ENCODE data around the gene UBQLN4. TPM values are rescaled to one million over a fixed set of nuclear protein-coding genes. Genes with fewer than 3 reads are reported as not detected.

Gene UBQLN4
- total and polyA plus RNA-seq, 2 of the 4 experiments (the other 2 are of a cell fraction), result 8.8 to 21.6 TPM

- dilution Hi-C loops (cut with HindIII; ENCODE audit: low sequenced_read_pairs, unreplicated experiment), result no loop called here
- H2AK5ac ChIP-seq (ENCODE audit: low read depth, low read length), result no peak overlapping the region
- H4K91ac ChIP-seq (ENCODE audit: insufficient read depth, low read depth, low read length), result no peak overlapping the region
- H3K27ac ChIP-seq (ENCODE audit: insufficient read depth, low read length), result no peak overlapping the region
- H3K18ac ChIP-seq (ENCODE audit: low read depth, low read length), result no peak overlapping the region
- in situ Hi-C loops (cut with MboI; ENCODE audit: low sequenced_read_pairs), result no loop called here
- no peak overlapping the region for H3K4me2 ChIP-seq (ENCODE audit: low read depth, low read length)
- no peak overlapping the region for H2BK15ac ChIP-seq (ENCODE audit: low read depth, low read length)
- no peak overlapping the region for H3K23ac ChIP-seq (ENCODE audit: low read depth, low read length)
- H2AK9ac ChIP-seq (replicated peaks; ENCODE audit: low read depth, low read length, poor library complexity), result no peak overlapping the region
- TF ChIP-seq MAFK (IDR thresholded peaks at IDR 0.05; ENCODE audit: low read depth, low read length) (no peak), ELK1 (IDR thresholded peaks at IDR 0.05; ENCODE audit: borderline replicate concordance, low read depth, low read length) (no peak), CEBPB (IDR thresholded peaks at IDR 0.05; ENCODE audit: low read depth, low read length) (no peak), POLR2A (IDR thresholded peaks at IDR 0.05; ENCODE audit: low read depth, low read length) (no peak), FOS (IDR thresholded peaks at IDR 0.05; ENCODE audit: low read depth, low read length) (no peak), MAZ (IDR thresholded peaks at IDR 0.05; ENCODE audit: borderline replicate concordance, low read depth, low read length) (no peak)
- no peak overlapping the region for H2AFZ ChIP-seq (replicated peaks; ENCODE audit: low read length, poor library complexity)
- H3K4ac ChIP-seq (ENCODE audit: low read depth, low read length), result no peak overlapping the region
- no peak for ATAC-seq (ENCODE audit: low read depth)
- no peak overlapping the region for H3K56ac ChIP-seq (ENCODE audit: extremely low read depth, insufficient read depth, low read length)
- H4K5ac ChIP-seq (ENCODE audit: low read depth, low read length), result no peak overlapping the region
- no peaks in the 10 kb centered on the region for H3K9me3 ChIP-seq (ENCODE audit: control insufficient read depth, insufficient read depth, low read length)
- no peak overlapping the region for H3K4me3 ChIP-seq (ENCODE audit: insufficient read depth, low read depth, low read length)
- no peak overlapping the region for H2BK120ac ChIP-seq (ENCODE audit: low read depth, low read length)
- no peak overlapping the region for H2BK5ac ChIP-seq (ENCODE audit: low read depth, low read length, poor library complexity, severe bottlenecking)
- no peak overlapping the region for H3K9ac ChIP-seq (ENCODE audit: low read depth, low read length)
- peaks cover 7% of the 10 kb centered on the region for H3K9me1 ChIP-seq (ENCODE audit: insufficient read depth, low read length)
- no peak overlapping the region for H2BK20ac ChIP-seq (ENCODE audit: low read depth, low read length)
- H4K8ac ChIP-seq (ENCODE audit: low read depth in 2 of 2, low read length in 2 of 2), result no peak overlapping the region
- H3K27me3 ChIP-seq (ENCODE audit: control insufficient read depth, insufficient read depth, low read length), result no peaks in the 10 kb centered on the region
- no peaks in the 10 kb centered on the region for H3K79me1 ChIP-seq (ENCODE audit: low read depth in 1 of 2, low read length in 2 of 2)
- CTCF ChIA-PET, result interaction anchor here (0.6 to 1.1 kb wide), 3 partner anchors 16 to 40 kb away, joined by 4 to 5 read pairs (median 4); no protein-coding TSS in a partner anchor
- POLR2A ChIA-PET (ENCODE audit: unreplicated experiment), result no interaction called here
- no CpG with 5 or more reads among the region's 4 CpGs for WGBS, 2 experiments (ENCODE audit: extremely low coverage in 2 of 2, insufficient read length in 1 of 2)
- BruUV-seq (replicated peaks), result no TSS peak
- intact Hi-C loops (cut with micrococcal nuclease), result loop anchor here (1.0 to 2.0 kb wide), 2 partner anchors 26 to 40 kb away; partner anchors contain the start of gene UBQLN4
- no peaks in the 10 kb centered on the region for H3K36me3 ChIP-seq (ENCODE audit: control insufficient read depth, insufficient read depth, low read length)
- no peak overlapping the region for H3K14ac ChIP-seq (replicated peaks; ENCODE audit: low read depth, low read length)
- DNase-seq, result no peak
- 0 out of 2 replicates have a peak, but pooled peaks cover 1% of the 10 kb centered on the region for H3K4me1 ChIP-seq (ENCODE audit: control insufficient read depth, insufficient read depth, low read length)
- H4K20me1 ChIP-seq (ENCODE audit: insufficient read depth, low read length), result no peaks in the 10 kb centered on the region
Observed at GRCh38 chr1:156026588-156026987, 27.0 kb downstream of the UBQLN4 start.
